GM23338 (cell line): ENCODE results near the gene VSTM2L.
"Not testable (repeated sequence)": the region's sequence is repeated elsewhere in the genome, so short reads cannot be mapped to it uniquely, and the experiment has no call there.

Source experiments
- CREB1 ChIP-seq: fragments of 250-450 bp; sonication (Bioruptor Pico); IDR thresholded peaks from 2 replicates; pipeline ENCODE4 v1.5.0; 2020; ENCODE audit warnings: low read depth, mild to moderate bottlenecking, moderate library complexity
- CTCF ChIP-seq, 2 experiments: fragments of 200-600 bp in 1 of 2; sonication (generic) in 1 of 2; conservative IDR thresholded peaks; 2 replicates each; pipeline versions ENCODE4 v1.5.1 to v1.6.1; 2016 to 2017; ENCODE audit warnings: antibody characterized with exemption in 2 of 2, low read depth in 2 of 2, mild to moderate bottlenecking in 2 of 2, moderate library complexity in 1 of 2
- ETS1 ChIP-seq: IDR thresholded peaks from 2 replicates; pipeline ENCODE4 v1.6.1; 2016; ENCODE audit warnings: antibody characterized with exemption
- EZH2 ChIP-seq: fragments of 200-600 bp; sonication (generic); IDR thresholded peaks from one replicate; pipeline ENCODE4 v1.8.0; 2017; ENCODE audit warnings: antibody characterized with exemption, mild to moderate bottlenecking, low read depth; ENCODE audit not compliant: unreplicated experiment
- EZH2phosphoT487 ChIP-seq: fragments of 200-600 bp; sonication (generic); IDR thresholded peaks from one replicate; pipeline ENCODE4 v1.8.1; 2018; ENCODE audit warnings: antibody characterized with exemption; ENCODE audit not compliant: unreplicated experiment
- JUNB ChIP-seq: IDR thresholded peaks from one replicate; pipeline ENCODE4 v1.6.1; 2016; ENCODE audit warnings: antibody characterized with exemption; ENCODE audit not compliant: unreplicated experiment
- NANOG ChIP-seq: IDR thresholded peaks from 2 replicates; pipeline ENCODE4 v1.6.1; 2016; ENCODE audit warnings: antibody characterized with exemption, borderline replicate concordance
- POLR2AphosphoS5 ChIP-seq: IDR thresholded peaks from 2 replicates; pipeline ENCODE4 v1.6.1; 2016; ENCODE audit warnings: antibody characterized with exemption, low read depth
- REST ChIP-seq: IDR thresholded peaks from one replicate; pipeline ENCODE4 v1.6.1; 2018; ENCODE audit warnings: antibody characterized with exemption; ENCODE audit not compliant: unreplicated experiment
- STAT1 ChIP-seq: IDR thresholded peaks from one replicate; pipeline ENCODE4 v1.6.1; 2016; ENCODE audit warnings: antibody characterized with exemption; ENCODE audit not compliant: unreplicated experiment

- not testable (repeated sequence) for TF ChIP-seq CTCF (conservative IDR thresholded peaks at IDR 0.05; ENCODE audit: low read depth in 2 of 2); EZH2; POLR2AphosphoS5; EZH2phosphoT487; REST; STAT1; JUNB; CREB1; NANOG; ETS1
Measured at GRCh38 chr20:37963483-37963882, 60.6 kb downstream of the VSTM2L start.
